Naive thymus-derived CD4-positive, alpha-beta T cell (primary cell): Measurements from ENCODE around the gene STK32C. TPM values are rescaled to one million over a fixed set of nuclear protein-coding genes. Genes with fewer than 3 reads are reported as not detected.

Experiments used
- ATAC-seq: fragments of 150-1000 bp; cut with Tn5 transposase; 2 replicates; pipeline ENCODE4 v1.10.0; 2021; ENCODE audit warnings: mild to moderate bottlenecking, moderate library complexity
- CTCF ChIA-PET: fragments of 350-600 bp; sonication (Branson Sonifier 250); formaldehyde crosslinking; loops from one replicate; lab custom pipeline; 2021; ENCODE audit warnings: antibody characterized with exemption; lab: Charles Lee
- POLR2A ChIA-PET: fragments of 350-600 bp; sonication (Branson Sonifier 250); formaldehyde crosslinking; loops from one replicate; lab custom pipeline; 2021; ENCODE audit warnings: antibody characterized with exemption, inconsistent platforms; lab: Charles Lee
- DNase-seq, 9 donors: peaks; one replicate each; pipeline versions ENCODE4 v3.0.0 to v3.0.0-alpha.2; 2020 to 2022; ENCODE audit warnings: mixed read lengths in 1 of 9
- H3K27ac ChIP-seq: one replicate; pipeline ENCODE4 v1.7.0; 2013; ENCODE audit warnings: mild to moderate bottlenecking, low read depth, low read length, moderate library complexity
- H3K27me3 ChIP-seq, 2 donors: one replicate each; pipeline ENCODE4 v1.7.0; 2013; ENCODE audit warnings: low read length in 2 of 2, mild to moderate bottlenecking in 2 of 2, moderate library complexity in 2 of 2; ENCODE audit not compliant: control insufficient read depth in 2 of 2, insufficient read depth in 2 of 2
- H3K36me3 ChIP-seq, 3 experiments: 1 replicate in 2 of 3; 2 replicates in 1 of 3; pipeline ENCODE4 v1.7.0; 2013; ENCODE audit warnings: low read length in 3 of 3, mild to moderate bottlenecking in 3 of 3, moderate library complexity in 1 of 3; ENCODE audit not compliant: insufficient read depth in 3 of 3, control insufficient read depth in 2 of 3
- H3K4me1 ChIP-seq, 2 donors: one replicate each; pipeline ENCODE4 v1.7.0; 2013; ENCODE audit warnings: low read length in 2 of 2, mild to moderate bottlenecking in 2 of 2, moderate library complexity in 1 of 2; ENCODE audit not compliant: control insufficient read depth in 2 of 2, insufficient read depth in 2 of 2
- H3K4me3 ChIP-seq: 2 replicates; pipeline ENCODE4 v1.7.0; 2013; ENCODE audit warnings: mild to moderate bottlenecking, low read length
- H3K9me3 ChIP-seq, 3 experiments: 1 replicate in 2 of 3; 2 replicates in 1 of 3; pipeline ENCODE4 v1.7.0; 2013; ENCODE audit warnings: low read length in 3 of 3; ENCODE audit not compliant: control insufficient read depth in 2 of 3
- H3K27ac Mint-ChIP-seq, 9 donors: one replicate each; pipeline ENCODE4 v1.8.0; 2020 to 2022; ENCODE audit warnings: mixed read lengths in 9 of 9, mild to moderate bottlenecking in 8 of 9, moderate library complexity in 5 of 9, inconsistent platforms in 2 of 9
- H3K27me3 Mint-ChIP-seq, 5 donors: one replicate each; pipeline ENCODE4 v1.8.0; 2021 to 2022; ENCODE audit warnings: mixed read lengths in 5 of 5, mild to moderate bottlenecking in 1 of 5
- H3K36me3 Mint-ChIP-seq, 5 donors: one replicate each; pipeline ENCODE4 v1.8.0; 2020 to 2022; ENCODE audit warnings: mixed read lengths in 5 of 5, mild to moderate bottlenecking in 3 of 5, inconsistent platforms in 1 of 5
- H3K4me1 Mint-ChIP-seq, 7 donors: one replicate each; pipeline ENCODE4 v1.8.0; 2020 to 2022; ENCODE audit warnings: mixed read lengths in 7 of 7, mild to moderate bottlenecking in 3 of 7, inconsistent platforms in 1 of 7
- H3K4me3 Mint-ChIP-seq, 10 donors: one replicate each; pipeline ENCODE4 v1.8.0; 2020 to 2022; ENCODE audit warnings: mild to moderate bottlenecking in 10 of 10, mixed read lengths in 10 of 10, moderate library complexity in 6 of 10, inconsistent platforms in 2 of 10
- H3K9me3 Mint-ChIP-seq, 11 donors: one replicate each; pipeline ENCODE4 v1.8.0; 2020 to 2022; ENCODE audit warnings: mixed read lengths in 11 of 11, mild to moderate bottlenecking in 4 of 11, inconsistent platforms in 1 of 11, moderate library complexity in 1 of 11
- intact Hi-C, 2 donors: fragments of 100-400 bp; cut with micrococcal nuclease; formaldehyde crosslinking; loops; one replicate each; pipeline ENCODE4 v1.15.1; 2023
- polyA plus RNA-seq, 2 donors: library from polyadenylated mRNA; unstranded; fragments of 300-500 nt; fragmentation: Illumina TruSeq; gene quantifications; one replicate each; pipeline ENCODE4 v1.2.3, GENCODE V29; 2021
- total RNA-seq, 6 experiments: library from RNA in 5 of 6; stranded (reverse) in 5 of 6; gene quantifications; 1 replicate in 5 of 6; 2 replicates in 1 of 6; pipeline ENCODE4 v1.2.3 and lab custom pipeline; 2021 to 2026

The STK32C gene
- total and polyA plus RNA-seq, 7 experiments from 2014 or later, result 4.6 to 19.4 (median 11.8) TPM

- peaks cover 5 to 36% (median 20%) of the 10 kb centered on the region in 5 donors for H3K27me3 Mint-ChIP-seq
- no peak overlapping the region for H3K27ac ChIP-seq
- peaks cover 6 to 36% (median 17%) of the 10 kb centered on the region in 7 donors for H3K4me1 Mint-ChIP-seq
- DNase-seq (no peak), ATAC-seq (no peak)
- H3K9me3 Mint-ChIP-seq, result peaks cover 0 to 14% (median 0%) of the 10 kb centered on the region in 11 donors
- no peak overlapping the region for H3K4me3 ChIP-seq
- H3K4me3 Mint-ChIP-seq, result no peak overlapping the region
- ChIA-PET POLR2A (no interaction called here), CTCF (no interaction called here)
- no peaks in the 10 kb centered on the region for H3K36me3 ChIP-seq
- H3K36me3 Mint-ChIP-seq, result peaks cover 0 to 4% (median 0%) of the 10 kb centered on the region in 5 donors
- no peaks in the 10 kb centered on the region for H3K9me3 ChIP-seq
- intact Hi-C loops, result no loop called here
- no peak overlapping the region for H3K27ac Mint-ChIP-seq
- H3K4me1 ChIP-seq, result peaks cover 0 to 7% of the 10 kb centered on the region in 2 donors
- H3K27me3 ChIP-seq, result peaks cover 0 to 7% of the 10 kb centered on the region in 2 donors
These were observed 129.7 kb downstream of the STK32C start for GRCh38 chr10:132178046-132178445.

- Mint-ChIP-seq H3K4me3 (no peak overlapping the region), H3K36me3 (peaks cover 0 to 4% (median 0%) of the 10 kb centered on the region in 5 donors), H3K4me1 (peaks cover 6 to 41% (median 17%) of the 10 kb centered on the region in 7 donors), H3K9me3 (peaks cover 0 to 14% (median 0%) of the 10 kb centered on the region in 11 donors), H3K27me3 (peaks cover 5 to 35% (median 20%) of the 10 kb centered on the region in 5 donors), H3K27ac (no peak overlapping the region)
- ChIA-PET CTCF (no interaction called here), POLR2A (no interaction called here)
- Histone ChIP-seq H3K4me1 (peaks cover 0 to 7% of the 10 kb centered on the region in 2 donors), H3K36me3 (no peaks in the 10 kb centered on the region), H3K27me3 (peaks cover 0 to 7% of the 10 kb centered on the region in 2 donors), H3K9me3 (no peaks in the 10 kb centered on the region), H3K27ac (no peak overlapping the region), H3K4me3 (no peak overlapping the region)
- DNase-seq (no peak), ATAC-seq (peak; percentile 24)
- intact Hi-C loops, result no loop called here
These were observed 130.9 kb downstream of the STK32C start for GRCh38 chr10:132176623-132177500.

DNA sequence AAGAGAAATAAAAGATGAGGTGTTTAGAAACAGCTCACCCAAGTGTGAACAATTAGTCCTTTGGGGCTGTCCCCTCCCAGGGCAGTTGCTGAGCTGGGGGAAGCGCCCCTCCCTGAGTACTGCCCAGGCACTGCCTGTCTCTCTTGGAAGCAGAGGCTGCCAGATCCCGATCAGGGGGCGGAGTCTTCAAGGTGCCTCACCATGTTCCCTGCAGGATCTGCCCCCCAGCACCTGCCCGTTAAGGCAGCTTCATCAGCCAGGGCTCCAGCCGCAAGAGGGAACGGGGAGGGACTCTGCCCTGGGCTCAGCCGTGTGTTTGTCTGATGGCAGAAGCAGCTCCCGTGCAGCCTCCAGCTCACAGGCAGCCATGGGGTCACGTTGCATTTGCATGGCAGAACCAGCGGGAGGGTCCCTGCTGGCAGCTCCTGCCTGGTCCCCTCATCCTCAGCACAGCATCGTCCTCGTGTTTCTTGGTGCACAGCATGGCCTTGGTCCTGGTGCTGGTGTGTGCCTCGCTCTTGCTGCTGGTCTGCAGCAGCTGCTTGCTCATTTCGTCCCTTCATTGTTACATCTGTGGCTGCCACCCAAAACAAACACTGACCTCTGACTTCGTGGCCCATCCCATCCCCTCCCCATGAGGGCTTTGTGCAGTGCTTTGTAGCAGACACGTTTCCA is 131.7 kb downstream of the STK32C start:
- H3K27ac Mint-ChIP-seq, result no peak overlapping the region
- intact Hi-C loops, result no loop called here
- ChIA-PET CTCF (no interaction called here), POLR2A (no interaction called here)
- Histone ChIP-seq H3K4me3 (no peak overlapping the region), H3K4me1 (peaks cover 0 to 7% of the 10 kb centered on the region in 2 donors), H3K9me3 (no peaks in the 10 kb centered on the region), H3K36me3 (no peaks in the 10 kb centered on the region), H3K27ac (no peak overlapping the region), H3K27me3 (peaks cover 0 to 7% of the 10 kb centered on the region in 2 donors)
- H3K36me3 Mint-ChIP-seq, result peaks cover 0 to 4% (median 0%) of the 10 kb centered on the region in 5 donors
- DNase-seq, result no peak
- ATAC-seq, result no peak
- H3K4me1 Mint-ChIP-seq, result peaks cover 6 to 41% (median 17%) of the 10 kb centered on the region in 7 donors
- peaks cover 0 to 14% (median 0%) of the 10 kb centered on the region in 11 donors for H3K9me3 Mint-ChIP-seq
- peaks cover 5 to 35% (median 20%) of the 10 kb centered on the region in 5 donors for H3K27me3 Mint-ChIP-seq
- H3K4me3 Mint-ChIP-seq, result no peak overlapping the region

- ChIA-PET POLR2A (no interaction called here), CTCF (no interaction called here)
- Histone ChIP-seq H3K9me3 (no peaks in the 10 kb centered on the region), H3K27me3 (peaks cover 0 to 7% of the 10 kb centered on the region in 2 donors), H3K36me3 (no peaks in the 10 kb centered on the region), H3K4me1 (peaks cover 0 to 7% of the 10 kb centered on the region in 2 donors), H3K4me3 (no peak overlapping the region), H3K27ac (no peak overlapping the region)
- H3K27me3 Mint-ChIP-seq, result peaks cover 5 to 35% (median 20%) of the 10 kb centered on the region in 5 donors
- intact Hi-C loops, result no loop called here
- peaks cover 0 to 4% (median 0%) of the 10 kb centered on the region in 5 donors for H3K36me3 Mint-ChIP-seq
- H3K4me1 Mint-ChIP-seq, result peaks cover 6 to 41% (median 15%) of the 10 kb centered on the region in 7 donors
- H3K4me3 Mint-ChIP-seq, result no peak overlapping the region
- ATAC-seq, result no peak
- no peak for DNase-seq
- peak overlapping the region in 1 of 9 donors; percentile 63 for H3K27ac Mint-ChIP-seq
- peaks cover 0 to 14% (median 0%) of the 10 kb centered on the region in 11 donors for H3K9me3 Mint-ChIP-seq
These were observed 132.3 kb downstream of the STK32C start for GRCh38 chr10:132175408-132175807.

GRCh38 chr10:132174237-132174636 is 133.5 kb downstream of the STK32C start:
- peaks cover 5 to 35% (median 20%) of the 10 kb centered on the region in 5 donors for H3K27me3 Mint-ChIP-seq
- no peak overlapping the region for H3K4me3 Mint-ChIP-seq
- H3K36me3 Mint-ChIP-seq, result peaks cover 0 to 4% (median 0%) of the 10 kb centered on the region in 5 donors
- no peak overlapping the region for H3K27ac ChIP-seq
- intact Hi-C loops, result no loop called here
- CTCF ChIA-PET, result no interaction called here
- POLR2A ChIA-PET, result no interaction called here
- no peaks in the 10 kb centered on the region for H3K9me3 ChIP-seq
- H3K36me3 ChIP-seq, result no peaks in the 10 kb centered on the region
- ATAC-seq (no peak), DNase-seq (no peak)
- H3K27ac Mint-ChIP-seq, result peak overlapping the region in 5 of 9 donors; percentile 7 to 62 (median 27)
- peaks cover 6 to 35% (median 15%) of the 10 kb centered on the region in 7 donors for H3K4me1 Mint-ChIP-seq
- peaks cover 0 to 14% (median 0%) of the 10 kb centered on the region in 11 donors for H3K9me3 Mint-ChIP-seq
- peaks cover 0 to 7% of the 10 kb centered on the region in 2 donors for H3K27me3 ChIP-seq
- H3K4me1 ChIP-seq, result no peaks in the 10 kb centered on the region
- no peak overlapping the region for H3K4me3 ChIP-seq

GRCh38 chr10:132173185-132173584 is 134.6 kb downstream of the STK32C start:
- intact Hi-C loops, result no loop called here
- Histone ChIP-seq H3K27me3 (peaks cover 0 to 7% of the 10 kb centered on the region in 2 donors), H3K4me1 (no peaks in the 10 kb centered on the region), H3K4me3 (no peak overlapping the region), H3K36me3 (no peaks in the 10 kb centered on the region), H3K27ac (no peak overlapping the region), H3K9me3 (no peaks in the 10 kb centered on the region)
- peaks cover 6 to 30% (median 15%) of the 10 kb centered on the region in 7 donors for H3K4me1 Mint-ChIP-seq
- POLR2A ChIA-PET, result no interaction called here
- peaks cover 5 to 35% (median 20%) of the 10 kb centered on the region in 5 donors for H3K27me3 Mint-ChIP-seq
- H3K27ac Mint-ChIP-seq, result peak overlapping the region in 7 of 9 donors; percentile 38 to 87 (median 75)
- CTCF ChIA-PET, result no interaction called here
- peaks cover 0 to 14% (median 0%) of the 10 kb centered on the region in 11 donors for H3K9me3 Mint-ChIP-seq
- ATAC-seq, result no peak
- H3K4me3 Mint-ChIP-seq, result peak overlapping the region in 3 of 10 donors; percentile 10 to 35 (median 11)
- no peak for DNase-seq
- peaks cover 0 to 4% (median 0%) of the 10 kb centered on the region in 5 donors for H3K36me3 Mint-ChIP-seq
